CD14-positive monocyte (primary cell): ENCODE results near the gene RSKR. TPM values are rescaled to one million over a fixed set of nuclear protein-coding genes. Genes with fewer than 3 reads are reported as not detected.
A peak's percentile ranks its signal among the peaks of the same experiment; 100 is the strongest.

Source experiments
- DNase-seq, 3 donors: peaks; one replicate each; pipeline ENCODE4 v3.0.0-alpha.2; 2011 to 2022
- H2AFZ ChIP-seq: 2 replicates; pipeline ENCODE4 v1.6.0; 2012; ENCODE audit warnings: mild to moderate bottlenecking, low read depth, low read length, inconsistent platforms; ENCODE audit not compliant: insufficient read depth, poor library complexity, severe bottlenecking
- H3K27ac ChIP-seq, 2 donors: 1 replicate in 1 of 2; 2 replicates in 1 of 2; pipeline ENCODE4 v1.5.1; 2012 to 2013; ENCODE audit warnings: low read length in 2 of 2, control low read depth in 1 of 2, inconsistent platforms in 1 of 2, low read depth in 1 of 2, mild to moderate bottlenecking in 1 of 2
- H3K27me3 ChIP-seq, 2 donors: one replicate each; pipeline versions ENCODE4 v1.6.0 to v1.6.1; 2011 to 2013; ENCODE audit warnings: low read length in 2 of 2; ENCODE audit not compliant: control insufficient read depth in 2 of 2, insufficient read depth in 2 of 2
- H3K36me3 ChIP-seq, 2 donors: replicated peaks in 1 of 2; 1 replicate in 1 of 2; 2 replicates in 1 of 2; pipeline versions ENCODE4 v1.5.1 to v1.6.1; 2012 to 2013; ENCODE audit warnings: low read length in 2 of 2, control low read depth in 1 of 2, inconsistent platforms in 1 of 2, mild to moderate bottlenecking in 1 of 2; ENCODE audit not compliant: insufficient read depth in 2 of 2, control insufficient read depth in 1 of 2
- H3K4me1 ChIP-seq, 2 donors: 1 replicate in 1 of 2; 2 replicates in 1 of 2; pipeline versions ENCODE4 v1.5.1 to v1.6.1; 2012 to 2013; ENCODE audit warnings: low read length in 2 of 2, control low read depth in 1 of 2, inconsistent platforms in 1 of 2, mild to moderate bottlenecking in 1 of 2, moderate library complexity in 1 of 2; ENCODE audit not compliant: insufficient read depth in 2 of 2, control insufficient read depth in 1 of 2
- H3K4me2 ChIP-seq: replicated peaks from 2 replicates; pipeline ENCODE3; 2012; ENCODE audit warnings: low read length, moderate library complexity, mild to moderate bottlenecking; ENCODE audit not compliant: poor library complexity, severe bottlenecking; ENCODE audit errors: extremely low read depth
- H3K4me3 ChIP-seq, 3 experiments: fragments of 200-600 bp in 1 of 3; sonication (generic) in 1 of 3; replicated peaks in 1 of 3; 1 replicate in 2 of 3; 2 replicates in 1 of 3; pipeline ENCODE4 v1.5.1; 2011 to 2013; ENCODE audit warnings: low read length in 3 of 3, mild to moderate bottlenecking in 3 of 3, control low read depth in 2 of 3, low read depth in 2 of 3, inconsistent platforms in 1 of 3, moderate library complexity in 1 of 3
- H3K79me2 ChIP-seq: 2 replicates; pipeline ENCODE4 v1.6.0; 2012; ENCODE audit warnings: mild to moderate bottlenecking, control low read depth, inconsistent platforms, low read length, moderate library complexity; ENCODE audit not compliant: insufficient read depth
- H3K9ac ChIP-seq: 2 replicates; pipeline ENCODE4 v1.6.0; 2017; ENCODE audit warnings: low read length, mild to moderate bottlenecking; ENCODE audit not compliant: insufficient read depth, poor library complexity, severe bottlenecking
- H3K9me3 ChIP-seq, 2 donors: replicated peaks in 1 of 2; 1 replicate in 1 of 2; 2 replicates in 1 of 2; pipeline versions ENCODE4 v1.5.1 to v1.6.1; 2012 to 2013; ENCODE audit warnings: low read length in 2 of 2, control low read depth in 1 of 2; ENCODE audit not compliant: control insufficient read depth in 1 of 2, insufficient read depth in 1 of 2
- H4K20me1 ChIP-seq: 2 replicates; pipeline ENCODE4 v1.6.0; 2012; ENCODE audit warnings: mild to moderate bottlenecking, low read length, control low read depth, moderate library complexity; ENCODE audit not compliant: insufficient read depth
- H3K27ac Mint-ChIP-seq, 7 donors: one replicate each; pipeline ENCODE4 v1.8.0; 2020; ENCODE audit warnings: mild to moderate bottlenecking in 7 of 7, mixed read lengths in 7 of 7, moderate library complexity in 6 of 7, inconsistent platforms in 2 of 7
- H3K27me3 Mint-ChIP-seq, 3 donors: one replicate each; pipeline ENCODE4 v1.8.0; 2021 to 2022; ENCODE audit warnings: low read depth in 3 of 3, mild to moderate bottlenecking in 3 of 3, mixed read lengths in 3 of 3, moderate library complexity in 3 of 3, inconsistent platforms in 1 of 3
- H3K36me3 Mint-ChIP-seq, 2 donors: one replicate each; pipeline ENCODE4 v1.8.0; 2020; ENCODE audit warnings: mixed read lengths in 2 of 2, inconsistent platforms in 1 of 2, mild to moderate bottlenecking in 1 of 2
- H3K4me1 Mint-ChIP-seq: one replicate; pipeline ENCODE4 v1.8.0; 2020; ENCODE audit warnings: mild to moderate bottlenecking, mixed read lengths
- H3K4me3 Mint-ChIP-seq, 2 donors: one replicate each; pipeline ENCODE4 v1.8.0; 2020; ENCODE audit warnings: mild to moderate bottlenecking in 2 of 2, mixed read lengths in 2 of 2, moderate library complexity in 1 of 2
- H3K9me3 Mint-ChIP-seq, 7 donors: one replicate each; pipeline ENCODE4 v1.8.0; 2020 to 2022; ENCODE audit warnings: mixed read lengths in 7 of 7, mild to moderate bottlenecking in 6 of 7, moderate library complexity in 6 of 7, inconsistent platforms in 2 of 7
- WGBS: methylation state at CpG from one replicate; pipeline ENCODE4 v1.1.5; 2013; ENCODE audit warnings: missing lambda C conversion rate; ENCODE audit not compliant: insufficient coverage; 5-methylcytosine and 5-hydroxymethylcytosine counted together
- intact Hi-C, 2 donors: fragments of 100-400 bp; cut with micrococcal nuclease; formaldehyde crosslinking; loops; one replicate each; pipeline versions ENCODE4 v1.15.0 to v1.15.1; 2023
- polyA plus RNA-seq, 3 donors: library from polyadenylated mRNA; depleted of rRNA in 1 of 3; unstranded in 2 of 3; stranded (reverse) in 1 of 3; fragments of 300-500 nt in 2 of 3; fragments of >200 nt in 1 of 3; fragmentation: Illumina TruSeq in 2 of 3; gene quantifications; 1 replicate in 2 of 3; 2 replicates in 1 of 3; pipeline ENCODE4 v1.2.3, GENCODE V29; 2012 to 2021
- TF ChIP-seq, protein P1 (sequence below): fragments of 200-600 bp; IDR thresholded peaks from one replicate; pipeline ENCODE4 v1.8.0; 2022; ENCODE audit warnings: antibody characterized with exemption, mild to moderate bottlenecking

RSKR gene
- polyA plus RNA-seq, 3 donors = 33.2 TPM; not detected in 2

DNA sequence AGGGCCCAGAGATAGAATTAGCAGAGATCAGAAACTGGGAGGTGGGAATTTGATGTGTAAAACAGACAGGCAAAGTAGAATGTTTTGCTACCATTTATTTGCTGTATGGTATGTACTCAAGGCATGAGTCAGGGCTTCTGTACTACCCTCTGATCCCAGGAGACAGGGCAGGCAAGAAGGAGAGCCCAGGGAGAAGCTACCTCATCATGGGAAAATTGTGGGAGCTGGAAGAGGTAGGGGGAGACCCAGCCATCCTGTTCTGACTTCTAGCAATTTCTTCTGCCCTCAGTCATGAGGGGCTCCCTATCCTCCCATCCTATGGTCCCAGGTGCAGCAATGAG, 41.0 kb downstream of the RSKR start:
- H3K9ac ChIP-seq = no peak overlapping the region
- H3K4me1 ChIP-seq = peaks cover 25 to 41% of the 10 kb centered on the region in 2 donors
- TF ChIP-seq, protein P1, sequence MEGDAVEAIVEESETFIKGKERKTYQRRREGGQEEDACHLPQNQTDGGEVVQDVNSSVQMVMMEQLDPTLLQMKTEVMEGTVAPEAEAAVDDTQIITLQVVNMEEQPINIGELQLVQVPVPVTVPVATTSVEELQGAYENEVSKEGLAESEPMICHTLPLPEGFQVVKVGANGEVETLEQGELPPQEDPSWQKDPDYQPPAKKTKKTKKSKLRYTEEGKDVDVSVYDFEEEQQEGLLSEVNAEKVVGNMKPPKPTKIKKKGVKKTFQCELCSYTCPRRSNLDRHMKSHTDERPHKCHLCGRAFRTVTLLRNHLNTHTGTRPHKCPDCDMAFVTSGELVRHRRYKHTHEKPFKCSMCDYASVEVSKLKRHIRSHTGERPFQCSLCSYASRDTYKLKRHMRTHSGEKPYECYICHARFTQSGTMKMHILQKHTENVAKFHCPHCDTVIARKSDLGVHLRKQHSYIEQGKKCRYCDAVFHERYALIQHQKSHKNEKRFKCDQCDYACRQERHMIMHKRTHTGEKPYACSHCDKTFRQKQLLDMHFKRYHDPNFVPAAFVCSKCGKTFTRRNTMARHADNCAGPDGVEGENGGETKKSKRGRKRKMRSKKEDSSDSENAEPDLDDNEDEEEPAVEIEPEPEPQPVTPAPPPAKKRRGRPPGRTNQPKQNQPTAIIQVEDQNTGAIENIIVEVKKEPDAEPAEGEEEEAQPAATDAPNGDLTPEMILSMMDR = no peak
- no peak overlapping the region for H3K27ac ChIP-seq
- Mint-ChIP-seq H3K4me3 (no peak overlapping the region), H3K4me1 (peaks cover 42% of the 10 kb centered on the region), H3K9me3 (no peaks in the 10 kb centered on the region), H3K36me3 (peaks cover 2 to 16% of the 10 kb centered on the region in 2 donors), H3K27me3 (peaks cover 2 to 4% (median 3%) of the 10 kb centered on the region in 3 donors), H3K27ac (peak overlapping the region in 1 of 7 donors; percentile 14)
- peaks cover 31% of the 10 kb centered on the region for H3K79me2 ChIP-seq
- no peaks in the 10 kb centered on the region for H3K9me3 ChIP-seq
- H2AFZ ChIP-seq = no peak overlapping the region
- no peak overlapping the region for H3K4me3 ChIP-seq
- intact Hi-C loops = loop anchor here in 1 of 2 donors (10.0 kb wide), 1 partner anchor 238 kb away; the partner anchor contains the start of genes IFT20 and TNFAIP1
- peaks cover 4% of the 10 kb centered on the region for H4K20me1 ChIP-seq
- DNase-seq = no peak
- no peak overlapping the region for H3K4me2 ChIP-seq
- H3K27me3 ChIP-seq = no peaks in the 10 kb centered on the region
- H3K36me3 ChIP-seq = peaks cover 0 to 4% of the 10 kb centered on the region in 2 donors

GRCh38 chr17:28572259-28573039, 41.5 kb downstream of the RSKR start:
- Histone ChIP-seq H3K4me3 (peak overlapping the region in 1 of 3 experiments; percentile 92), H3K36me3 (no peaks in the 10 kb centered on the region), H2AFZ (peak overlapping the region; percentile 95), H4K20me1 (peaks cover 8% of the 10 kb centered on the region), H3K9me3 (no peaks in the 10 kb centered on the region), H3K79me2 (peaks cover 31% of the 10 kb centered on the region), H3K9ac (peak overlapping the region; percentile 80), H3K27ac (no peak overlapping the region), H3K4me2 (peak overlapping the region; percentile 88), H3K4me1 (peaks cover 30 to 47% of the 10 kb centered on the region in 2 donors), H3K27me3 (no peaks in the 10 kb centered on the region)
- TF ChIP-seq, protein P1 = no peak
- peak overlapping the region; percentile 93 to 96 for H3K4me3 Mint-ChIP-seq
- peaks cover 2 to 4% (median 3%) of the 10 kb centered on the region in 3 donors for H3K27me3 Mint-ChIP-seq
- WGBS = 79% methylated on average over 2 of the region's 5 CpGs
- intact Hi-C loops = loop anchor here in 1 of 2 donors (10.0 kb wide), 1 partner anchor 238 kb away; the partner anchor contains the start of genes IFT20 and TNFAIP1
- DNase-seq = no peak
- H3K4me1 Mint-ChIP-seq = peaks cover 48% of the 10 kb centered on the region
- peaks cover 2 to 11% of the 10 kb centered on the region in 2 donors for H3K36me3 Mint-ChIP-seq
- H3K27ac Mint-ChIP-seq = peak overlapping the region in 3 of 7 donors; percentile 5 to 90 (median 14)
- no peaks in the 10 kb centered on the region for H3K9me3 Mint-ChIP-seq
